ENCODE data around the gene NAV3.

The NAV3 gene

GRCh38 chr12:78145398-78145797, 314.7 kb downstream of the NAV3 start:
- no peak for FAIRE-seq

GRCh38 chr12:78146365-78146772, 315.7 kb downstream of the NAV3 start:
- FAIRE-seq = no peak

GRCh38 chr12:78149459-78149858, 318.8 kb downstream of the NAV3 start:
- no peak for FAIRE-seq

- no peak for FAIRE-seq
Observed at GRCh38 chr12:78155546-78155945, 324.9 kb downstream of the NAV3 start.

- FAIRE-seq = no peak
Observed at GRCh38 chr12:78156751-78157150, 326.1 kb downstream of the NAV3 start.

- FAIRE-seq = no peak
Observed at GRCh38 chr12:78157199-78157598, 326.5 kb downstream of the NAV3 start.

GRCh38 chr12:78164154-78164553, 333.5 kb downstream of the NAV3 start:
- no peak for FAIRE-seq

- FAIRE-seq = no peak
Observed at GRCh38 chr12:78167510-78167909, 336.8 kb downstream of the NAV3 start.

GRCh38 chr12:78171061-78171460, 340.4 kb downstream of the NAV3 start:
- FAIRE-seq = no peak

- no peak for FAIRE-seq
Observed at GRCh38 chr12:78176643-78177042, 345.9 kb downstream of the NAV3 start.

- FAIRE-seq = no peak
Observed at GRCh38 chr12:78177298-78177697, 346.6 kb downstream of the NAV3 start.

GRCh38 chr12:78179346-78179745, 348.7 kb downstream of the NAV3 start:
- no peak for FAIRE-seq

- FAIRE-seq = no peak
Observed at GRCh38 chr12:78181544-78182162, 351.0 kb downstream of the NAV3 start.

GRCh38 chr12:78183824-78184223, 353.1 kb downstream of the NAV3 start:
- FAIRE-seq = no peak

- FAIRE-seq = no peak
Observed at GRCh38 chr12:78185109-78185508, 354.4 kb downstream of the NAV3 start.

GRCh38 chr12:78185651-78186050, 355.0 kb downstream of the NAV3 start:
- FAIRE-seq = no peak

- no peak for FAIRE-seq
Observed at GRCh38 chr12:78186670-78187069, 356.0 kb downstream of the NAV3 start.

GRCh38 chr12:78187741-78188140, 357.0 kb downstream of the NAV3 start:
- no peak for FAIRE-seq

GRCh38 chr12:78189656-78190055, 359.0 kb downstream of the NAV3 start:
- FAIRE-seq = no peak

GRCh38 chr12:78191611-78192010, 360.9 kb downstream of the NAV3 start:
- no peak for FAIRE-seq

- no peak for FAIRE-seq
Observed at GRCh38 chr12:78192979-78193378, 362.3 kb downstream of the NAV3 start.

- FAIRE-seq = no peak
Observed at GRCh38 chr12:78194448-78194847, 363.8 kb downstream of the NAV3 start.

GRCh38 chr12:78198896-78199295, 368.2 kb downstream of the NAV3 start:
- no peak for FAIRE-seq

GRCh38 chr12:78199926-78200325, 369.2 kb downstream of the NAV3 start:
- no peak for FAIRE-seq

- FAIRE-seq = no peak
Observed at GRCh38 chr12:78204926-78205325, 374.2 kb downstream of the NAV3 start.
